Measurements from ENCODE around the gene DDX10. TPM values are rescaled to one million over a fixed set of nuclear protein-coding genes. Genes with fewer than 3 reads are reported as not detected.

DDX10 gene
- total and polyA plus RNA-seq, 9 donors: 19.7 to 33.1 (median 24.2) TPM

DNA sequence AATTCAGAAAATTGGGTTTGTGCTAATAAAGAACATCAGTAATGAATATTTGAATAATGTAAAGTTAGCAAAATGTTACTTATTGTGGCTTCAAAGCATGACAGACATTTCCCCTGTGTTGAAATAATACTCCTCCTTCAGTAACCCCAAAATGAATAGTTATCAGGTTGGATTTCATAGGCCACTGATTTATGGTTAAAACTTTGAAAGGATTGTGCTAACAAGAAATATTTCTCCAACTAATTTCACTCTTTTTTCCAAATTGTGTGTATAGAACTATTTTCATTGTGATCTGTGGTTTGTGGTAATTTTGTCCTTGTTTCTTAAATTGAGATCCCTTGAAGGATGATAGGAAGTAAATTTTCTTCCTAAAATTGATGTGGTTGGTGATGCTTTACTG, 7.9 kb downstream of the DDX10 start:
- H3K9me3 ChIP-seq (replicated peaks; ENCODE audit: control insufficient read depth, low read depth, low read length): no peaks in the 10 kb centered on the region
- no peak overlapping the region for H3K27ac ChIP-seq (ENCODE audit: low read length)
- H3K36me3 ChIP-seq (ENCODE audit: control insufficient read depth, insufficient read depth, low read length): peaks cover 22% of the 10 kb centered on the region
- H3K27me3 ChIP-seq (ENCODE audit: control insufficient read depth, insufficient read depth, low read length): no peaks in the 10 kb centered on the region
- no peak overlapping the region for H3K4me3 ChIP-seq (ENCODE audit: low read length)
- peaks cover 10% of the 10 kb centered on the region for H3K4me1 ChIP-seq (ENCODE audit: control insufficient read depth, insufficient read depth, low read length)
- no peak for DNase-seq

DNA sequence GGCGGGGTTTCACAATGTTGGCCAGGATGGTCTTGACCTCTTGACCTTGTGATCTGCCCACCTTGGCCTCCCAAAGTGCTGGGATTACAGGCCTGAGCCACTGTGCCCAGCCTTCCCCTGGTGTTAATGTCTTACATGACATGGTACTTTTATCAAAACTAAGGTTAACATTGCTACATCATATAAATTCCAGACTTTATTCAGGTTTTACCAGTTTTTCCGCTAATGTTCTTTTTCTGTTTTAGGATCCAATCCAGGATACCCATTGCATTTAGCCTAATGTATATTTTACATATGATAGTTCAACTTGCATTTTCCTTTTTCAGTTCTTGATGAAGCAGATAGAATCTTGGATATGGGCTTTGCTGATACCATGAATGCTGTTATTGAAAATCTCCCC, 14.2 kb downstream of the DDX10 start:
- H3K4me3 ChIP-seq (ENCODE audit: low read length): no peak overlapping the region
- DNase-seq: no peak
- H3K27me3 ChIP-seq (ENCODE audit: control insufficient read depth, insufficient read depth, low read length): no peaks in the 10 kb centered on the region
- WGBS (ENCODE audit: insufficient coverage): 100% methylated on average over 1 of the region's 2 CpGs
- H3K4me1 ChIP-seq (ENCODE audit: control insufficient read depth, insufficient read depth, low read length): no peaks in the 10 kb centered on the region
- H3K9me3 ChIP-seq (replicated peaks; ENCODE audit: control insufficient read depth, low read depth, low read length): no peaks in the 10 kb centered on the region
- H3K36me3 ChIP-seq (ENCODE audit: control insufficient read depth, insufficient read depth, low read length): peaks cover 24% of the 10 kb centered on the region
- H3K27ac ChIP-seq (ENCODE audit: low read length): no peak overlapping the region

DNA sequence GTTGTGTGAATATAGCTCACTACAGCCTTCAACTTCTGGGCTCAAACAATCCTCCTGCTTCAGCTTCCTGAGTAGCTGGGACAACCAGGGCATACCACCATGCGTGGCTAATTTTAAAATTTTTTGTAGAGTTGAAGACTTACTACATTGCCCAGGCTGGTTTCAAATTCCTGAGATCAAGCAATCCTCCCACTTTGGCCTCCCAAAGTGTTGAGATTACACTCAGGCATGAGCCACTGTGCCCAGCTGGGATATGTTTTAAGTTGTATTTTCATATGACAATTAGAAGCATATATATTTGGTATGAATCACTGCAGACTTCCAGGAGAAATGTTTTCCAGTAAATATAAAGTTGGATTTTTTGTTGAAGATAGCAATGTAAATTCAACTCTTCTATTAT, 15.4 kb downstream of the DDX10 start:
- Histone ChIP-seq H3K4me1 (ENCODE audit: control insufficient read depth, insufficient read depth, low read length) (no peaks in the 10 kb centered on the region), H3K4me3 (ENCODE audit: low read length) (no peak overlapping the region), H3K9me3 (replicated peaks; ENCODE audit: control insufficient read depth, low read depth, low read length) (no peaks in the 10 kb centered on the region), H3K27me3 (ENCODE audit: control insufficient read depth, insufficient read depth, low read length) (no peaks in the 10 kb centered on the region), H3K36me3 (ENCODE audit: control insufficient read depth, insufficient read depth, low read length) (peaks cover 22% of the 10 kb centered on the region), H3K27ac (ENCODE audit: low read length) (no peak overlapping the region)
- WGBS (ENCODE audit: insufficient coverage): no CpG with 5 or more reads among the region's 1 CpG
- no peak for DNase-seq

- peaks cover 14% of the 10 kb centered on the region for H3K36me3 ChIP-seq (ENCODE audit: control insufficient read depth, insufficient read depth, low read length)
- H3K27me3 ChIP-seq (ENCODE audit: control insufficient read depth, insufficient read depth, low read length): no peaks in the 10 kb centered on the region
- no peak overlapping the region for H3K4me3 ChIP-seq (ENCODE audit: low read length)
- no peak for DNase-seq
- H3K9me3 ChIP-seq (replicated peaks; ENCODE audit: control insufficient read depth, low read depth, low read length): no peaks in the 10 kb centered on the region
- H3K4me1 ChIP-seq (ENCODE audit: control insufficient read depth, insufficient read depth, low read length): no peaks in the 10 kb centered on the region
- WGBS (ENCODE audit: insufficient coverage): no CpG with 5 or more reads among the region's 7 CpGs
- no peak overlapping the region for H3K27ac ChIP-seq (ENCODE audit: low read length)
Observed at GRCh38 chr11:108685419-108686130, 20.7 kb downstream of the DDX10 start.

GRCh38 chr11:108693852-108694251, 29.0 kb downstream of the DDX10 start:
- no peak for DNase-seq
- H3K9me3 ChIP-seq (replicated peaks; ENCODE audit: control insufficient read depth, low read depth, low read length): no peaks in the 10 kb centered on the region
- H3K4me3 ChIP-seq (ENCODE audit: low read length): no peak overlapping the region
- H3K4me1 ChIP-seq (ENCODE audit: control insufficient read depth, insufficient read depth, low read length): no peaks in the 10 kb centered on the region
- H3K36me3 ChIP-seq (ENCODE audit: control insufficient read depth, insufficient read depth, low read length): peaks cover 33% of the 10 kb centered on the region
- no peaks in the 10 kb centered on the region for H3K27me3 ChIP-seq (ENCODE audit: control insufficient read depth, insufficient read depth, low read length)
- no peak overlapping the region for H3K27ac ChIP-seq (ENCODE audit: low read length)
- WGBS (ENCODE audit: insufficient coverage): no CpG with 5 or more reads among the region's 2 CpGs

DNA sequence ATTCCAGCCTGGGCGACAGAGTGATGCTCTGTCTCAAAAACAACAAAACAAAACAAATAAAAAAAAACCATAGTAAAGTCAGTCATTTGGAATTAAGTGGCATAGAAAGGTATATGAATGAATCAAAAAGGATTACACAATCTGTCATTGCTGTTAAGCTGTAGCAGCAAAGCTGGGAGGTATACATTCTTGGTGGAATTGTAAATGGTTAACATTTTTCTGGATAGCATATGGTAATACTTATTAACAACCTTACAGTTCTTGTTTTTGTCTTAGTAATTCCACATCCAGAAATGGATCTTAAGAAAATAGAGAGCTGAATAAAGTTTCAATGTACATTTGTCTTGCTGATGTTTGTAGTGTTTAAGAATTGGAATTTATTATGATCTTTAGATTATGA, 30.0 kb downstream of the DDX10 start:
- no peak for DNase-seq
- H3K4me1 ChIP-seq (ENCODE audit: control insufficient read depth, insufficient read depth, low read length): no peaks in the 10 kb centered on the region
- peaks cover 33% of the 10 kb centered on the region for H3K36me3 ChIP-seq (ENCODE audit: control insufficient read depth, insufficient read depth, low read length)
- no CpG with 5 or more reads among the region's 1 CpG for WGBS (ENCODE audit: insufficient coverage)
- no peaks in the 10 kb centered on the region for H3K9me3 ChIP-seq (replicated peaks; ENCODE audit: control insufficient read depth, low read depth, low read length)
- no peak overlapping the region for H3K4me3 ChIP-seq (ENCODE audit: low read length)
- H3K27ac ChIP-seq (ENCODE audit: low read length): no peak overlapping the region
- no peaks in the 10 kb centered on the region for H3K27me3 ChIP-seq (ENCODE audit: control insufficient read depth, insufficient read depth, low read length)

GRCh38 chr11:108697872-108698473, 33.1 kb downstream of the DDX10 start:
- Histone ChIP-seq H3K27ac (ENCODE audit: low read length) (no peak overlapping the region), H3K36me3 (ENCODE audit: control insufficient read depth, insufficient read depth, low read length) (peaks cover 22% of the 10 kb centered on the region), H3K4me3 (ENCODE audit: low read length) (no peak overlapping the region), H3K4me1 (ENCODE audit: control insufficient read depth, insufficient read depth, low read length) (no peaks in the 10 kb centered on the region), H3K9me3 (replicated peaks; ENCODE audit: control insufficient read depth, low read depth, low read length) (no peaks in the 10 kb centered on the region), H3K27me3 (ENCODE audit: control insufficient read depth, insufficient read depth, low read length) (no peaks in the 10 kb centered on the region)
- WGBS (ENCODE audit: insufficient coverage): 94% methylated on average over 2 of the region's 3 CpGs
- peak; percentile 88 for DNase-seq

- Histone ChIP-seq H3K4me3 (ENCODE audit: low read length) (no peak overlapping the region), H3K27me3 (ENCODE audit: control insufficient read depth, insufficient read depth, low read length) (no peaks in the 10 kb centered on the region), H3K36me3 (ENCODE audit: control insufficient read depth, insufficient read depth, low read length) (peaks cover 16% of the 10 kb centered on the region), H3K4me1 (ENCODE audit: control insufficient read depth, insufficient read depth, low read length) (no peaks in the 10 kb centered on the region), H3K27ac (ENCODE audit: low read length) (no peak overlapping the region), H3K9me3 (replicated peaks; ENCODE audit: control insufficient read depth, low read depth, low read length) (no peaks in the 10 kb centered on the region)
- 93% methylated on average over 3 of the region's 4 CpGs for WGBS (ENCODE audit: insufficient coverage)
- DNase-seq: no peak
Observed at GRCh38 chr11:108698844-108699642, 34.2 kb downstream of the DDX10 start.

- Histone ChIP-seq H3K9me3 (replicated peaks; ENCODE audit: control insufficient read depth, low read depth, low read length) (peaks cover 6% of the 10 kb centered on the region), H3K36me3 (ENCODE audit: control insufficient read depth, insufficient read depth, low read length) (peaks cover 21% of the 10 kb centered on the region)
Observed at GRCh38 chr11:108703916-108704315, 39.0 kb downstream of the DDX10 start.

DNA sequence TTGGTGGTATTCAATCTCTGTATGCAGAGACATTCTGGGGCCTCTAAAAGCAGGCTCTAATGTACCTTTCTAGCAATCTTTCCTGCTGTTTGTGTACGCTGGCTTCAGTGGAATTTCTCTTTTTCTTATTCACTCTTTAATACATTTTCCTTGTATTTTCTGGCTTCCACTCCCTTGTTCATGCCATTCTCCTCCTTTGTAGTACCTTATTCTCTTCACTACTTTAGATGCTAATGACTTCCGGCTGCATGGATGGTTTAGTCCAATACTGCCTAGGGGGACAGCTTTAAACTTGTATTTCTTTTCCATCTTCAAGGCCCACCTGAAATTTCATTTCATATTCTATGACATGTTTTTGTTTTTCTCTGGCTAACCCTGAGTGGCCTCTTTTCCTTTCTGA, 40.2 kb downstream of the DDX10 start:
- WGBS (ENCODE audit: insufficient coverage): 67% methylated on average over 1 of the region's 2 CpGs
- H3K4me1 ChIP-seq (ENCODE audit: control insufficient read depth, insufficient read depth, low read length): no peaks in the 10 kb centered on the region
- H3K27me3 ChIP-seq (ENCODE audit: control insufficient read depth, insufficient read depth, low read length): no peaks in the 10 kb centered on the region
- H3K4me3 ChIP-seq (ENCODE audit: low read length): no peak overlapping the region
- DNase-seq: no peak
- H3K27ac ChIP-seq (ENCODE audit: low read length): no peak overlapping the region
- peaks cover 13% of the 10 kb centered on the region for H3K36me3 ChIP-seq (ENCODE audit: control insufficient read depth, insufficient read depth, low read length)
- peaks cover 10% of the 10 kb centered on the region for H3K9me3 ChIP-seq (replicated peaks; ENCODE audit: control insufficient read depth, low read depth, low read length)

More at GRCh38 chr11:108703916-108704315, 39.0 kb downstream of the DDX10 start:
- H3K4me3 ChIP-seq (ENCODE audit: low read length): no peak overlapping the region
- H3K27me3 ChIP-seq (ENCODE audit: control insufficient read depth, insufficient read depth, low read length): no peaks in the 10 kb centered on the region
- no peak for DNase-seq
- no peak overlapping the region for H3K27ac ChIP-seq (ENCODE audit: low read length)
- no peaks in the 10 kb centered on the region for H3K4me1 ChIP-seq (ENCODE audit: control insufficient read depth, insufficient read depth, low read length)
